Transverse colon (tissue), 1 donor: ENCODE data around the gene ZNF148.

Experiments
- EP300 ChIP-seq: sonication (generic); formaldehyde crosslinking; IDR thresholded peaks from one replicate; pipeline ENCODE4 v1.6.1; 2017; ENCODE audit warnings: antibody characterized with exemption, low read depth
- POLR2A ChIP-seq: fragments of 450-650 bp; IDR thresholded peaks from one replicate; pipeline ENCODE4 v1.6.1; 2016; ENCODE audit warnings: antibody characterized with exemption, mild to moderate bottlenecking, moderate library complexity

- TF ChIP-seq POLR2A (no peak), EP300 (no peak)
Observed at GRCh38 chr3:125260158-125260557, 115.0 kb downstream of the ZNF148 start.
